Heart right ventricle (tissue), 16 donors: ENCODE data around the gene BMP5. TPM values are rescaled to one million over a fixed set of nuclear protein-coding genes. Genes with fewer than 3 reads are reported as not detected.

Source experiments
- ATAC-seq, 8 donors: fragments of 200-7000 bp; cut with Tn5 transposase; one replicate each; pipeline ENCODE4 v1.9.1; 2020; ENCODE audit warnings: mild to moderate bottlenecking in 8 of 8, moderate library complexity in 8 of 8, moderate number of reproducible peaks in 1 of 8
- DNase-seq, 2 donors: peaks; one replicate each; pipeline ENCODE4 v3.0.0-alpha.2; 2020
- H3K27ac ChIP-seq, 10 donors: fragments of 200-600 bp; sonication (generic) in 2 of 10; one replicate each; pipeline versions ENCODE4 v1.5.0 to v1.8.0; 2020 to 2022; ENCODE audit warnings: mild to moderate bottlenecking in 3 of 10
- H3K27me3 ChIP-seq, 7 donors: fragments of 200-600 bp; one replicate each; pipeline ENCODE4 v1.8.0; 2021 to 2022; ENCODE audit warnings: mild to moderate bottlenecking in 2 of 7
- H3K36me3 ChIP-seq, 9 donors: fragments of 200-600 bp; sonication (generic) in 1 of 9; one replicate each; pipeline versions ENCODE4 v1.5.0 to v1.8.0; 2020 to 2022; ENCODE audit warnings: mild to moderate bottlenecking in 2 of 9
- H3K4me1 ChIP-seq, 9 donors: fragments of 200-600 bp; sonication (generic) in 1 of 9; one replicate each; pipeline versions ENCODE4 v1.5.0 to v1.8.0; 2020 to 2022; ENCODE audit warnings: mild to moderate bottlenecking in 4 of 9
- H3K4me3 ChIP-seq, 10 donors: fragments of 200-600 bp; sonication (generic) in 2 of 10; one replicate each; pipeline versions ENCODE4 v1.5.0 to v1.8.0; 2020 to 2022; ENCODE audit warnings: mild to moderate bottlenecking in 7 of 10, moderate library complexity in 2 of 10
- H3K9me3 ChIP-seq, 11 donors: fragments of 200-600 bp in 10 of 11; sonication (generic) in 2 of 11; one replicate each; pipeline versions ENCODE4 v1.5.0 to v1.8.0; 2013 to 2022; ENCODE audit warnings: mild to moderate bottlenecking in 2 of 11, control low read depth in 1 of 11, moderate library complexity in 1 of 11
- WGBS, 2 donors: extraction: QIAGEN DNeasy Blood & Tissue Kit; methylation state at CpG; one replicate each; pipeline ENCODE4 v1.1.7; 2013; ENCODE audit warnings: inconsistent platforms in 1 of 2; 5-methylcytosine and 5-hydroxymethylcytosine counted together
- intact Hi-C, 10 donors: fragments of 100-400 bp; cut with DNase I; formaldehyde crosslinking; loops; one replicate each; pipeline versions ENCODE4 v1.11.1 to v1.14.2; 2022
- polyA plus RNA-seq, 2 donors: library from polyadenylated mRNA; stranded (reverse); fragments of 200-250 nt; gene quantifications; one replicate each; pipeline ENCODE4 v1.2.3, GENCODE V29; 2013
- total RNA-seq, 10 donors: library from RNA; stranded (reverse); fragmentation: NEBNext Ultra II Directional in 3 of 10; extraction: Animal tissue kit (Norgen Biotek cat#: 25700) in 3 of 10; gene quantifications; one replicate each; pipeline versions ENCODE4 v1.2.1 to v1.2.4, GENCODE V29; 2021 to 2023
- TF ChIP-seq, protein P1 (sequence below), 9 donors: fragments of 200-600 bp; sonication (generic) in 2 of 9; IDR thresholded peaks; one replicate each; pipeline versions ENCODE4 v1.5.0 to v1.8.0; 2021 to 2022; ENCODE audit warnings: antibody characterized with exemption in 9 of 9, mild to moderate bottlenecking in 5 of 9, moderate library complexity in 1 of 9
- donor health status: Arrhythmogenic right ventricular cardiomyopathy.
- donor health status: ischemic (EF 13 %, LVEDD 7.1; RV severe dilation, severe dysfunction).
- donor health status: healthy with polysubstance abuse.
- donor health status: DM: no; HTN: yes; CAD: no.
- donor health status: DM: no; HTN: no; CAD: no.
- donor health status: ischemic (EF 25% LVEDD 6.9; RV normal size, moderate dysfunction).
- donor health status: ischemic (EF 25% LVEDD 5.7; RV mildly dilated, moderate dysfunction).
- donor health status: healthy.
- donor health status: DM: yes; HTN: yes; CAD: no.
- donor health status: Ischemic cardiomyopathy.
- donor health status: ischemic (EF 35%, LVEDD 5.7; RV mildly dilated, moderate dysfunction).
- donor health status: nonischemic (EF 11% LVEDD 7.7; RV severe dilation, severe dysfunction).
- donor health status: DM: yes; HTN: yes; CAD: no.
- donor health status: PGD.
- donor health status: ischemic (EF 29% LVEDD 5.4; RV normal size, mild dysfunction).
- donor health status: nonischemic (EF 23%, LVEDD 6.1; RV moderate dilation, normal function).

Gene BMP5
- total and polyA plus RNA-seq, 12 donors = 0.60 to 3.8 (median 1.8) TPM

DNA sequence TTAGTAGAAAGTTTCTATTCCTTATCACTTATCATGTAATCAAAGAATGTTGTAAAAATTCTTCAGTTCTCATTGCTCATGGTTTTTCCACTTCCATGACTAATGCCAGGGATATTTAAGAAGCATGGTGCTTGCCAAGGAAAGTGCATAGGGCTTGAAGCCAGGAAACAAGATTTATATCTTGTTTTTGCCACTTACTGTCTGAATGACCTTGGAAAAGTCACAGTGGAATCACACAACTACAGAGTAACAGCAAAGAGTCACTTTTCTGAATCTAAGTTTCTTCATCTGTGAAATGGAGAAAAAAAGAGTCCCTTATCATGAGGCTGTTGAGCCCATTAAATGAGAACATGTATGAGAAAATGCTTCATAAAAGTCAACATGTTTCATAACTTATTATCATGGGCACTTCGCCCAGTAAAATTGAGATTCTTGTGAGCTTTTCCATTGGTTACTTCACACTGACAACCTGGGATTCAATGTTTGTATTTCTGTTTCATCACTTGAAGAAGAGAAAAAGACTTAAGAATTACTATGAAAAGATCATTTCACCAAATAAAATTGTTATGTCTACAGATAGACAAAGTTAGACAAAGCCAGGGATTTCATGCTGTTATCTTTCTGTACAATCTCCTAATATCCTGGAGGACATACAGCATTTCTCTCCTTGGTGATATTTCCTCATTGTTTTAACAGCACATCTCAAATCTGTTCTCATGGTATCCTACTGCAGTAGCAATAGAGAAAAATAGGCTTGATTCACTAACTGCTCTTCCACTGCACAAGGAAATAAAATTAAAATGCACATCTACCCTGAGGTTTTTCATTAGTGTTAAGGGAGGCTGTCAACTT is 7.6 kb upstream of the BMP5 start:
- DNase-seq (no peak), ATAC-seq (peak in 7 of 8 donors; percentile 29 to 67 (median 46))
- Histone ChIP-seq H3K4me3 (no peak overlapping the region), H3K9me3 (no peaks in the 10 kb centered on the region), H3K36me3 (no peaks in the 10 kb centered on the region), H3K4me1 (peaks cover 0 to 3% (median 0%) of the 10 kb centered on the region in 9 donors), H3K27me3 (no peaks in the 10 kb centered on the region), H3K27ac (peak overlapping the region in 7 of 10 donors; percentile 2 to 59 (median 37))
- TF ChIP-seq, protein P1, sequence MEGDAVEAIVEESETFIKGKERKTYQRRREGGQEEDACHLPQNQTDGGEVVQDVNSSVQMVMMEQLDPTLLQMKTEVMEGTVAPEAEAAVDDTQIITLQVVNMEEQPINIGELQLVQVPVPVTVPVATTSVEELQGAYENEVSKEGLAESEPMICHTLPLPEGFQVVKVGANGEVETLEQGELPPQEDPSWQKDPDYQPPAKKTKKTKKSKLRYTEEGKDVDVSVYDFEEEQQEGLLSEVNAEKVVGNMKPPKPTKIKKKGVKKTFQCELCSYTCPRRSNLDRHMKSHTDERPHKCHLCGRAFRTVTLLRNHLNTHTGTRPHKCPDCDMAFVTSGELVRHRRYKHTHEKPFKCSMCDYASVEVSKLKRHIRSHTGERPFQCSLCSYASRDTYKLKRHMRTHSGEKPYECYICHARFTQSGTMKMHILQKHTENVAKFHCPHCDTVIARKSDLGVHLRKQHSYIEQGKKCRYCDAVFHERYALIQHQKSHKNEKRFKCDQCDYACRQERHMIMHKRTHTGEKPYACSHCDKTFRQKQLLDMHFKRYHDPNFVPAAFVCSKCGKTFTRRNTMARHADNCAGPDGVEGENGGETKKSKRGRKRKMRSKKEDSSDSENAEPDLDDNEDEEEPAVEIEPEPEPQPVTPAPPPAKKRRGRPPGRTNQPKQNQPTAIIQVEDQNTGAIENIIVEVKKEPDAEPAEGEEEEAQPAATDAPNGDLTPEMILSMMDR (IDR thresholded peaks at IDR 0.05) = no peak
- intact Hi-C loops = loop anchor here in 7 of 10 donors (5.0 to 10.0 kb wide), 5 partner anchors 268 to 438 kb away; partner anchors contain the start of gene HMGCLL1 (in 1 of the 7)
- 66 to 83% methylated on average over 1 of the region's 1 CpG for WGBS, 2 donors

DNA sequence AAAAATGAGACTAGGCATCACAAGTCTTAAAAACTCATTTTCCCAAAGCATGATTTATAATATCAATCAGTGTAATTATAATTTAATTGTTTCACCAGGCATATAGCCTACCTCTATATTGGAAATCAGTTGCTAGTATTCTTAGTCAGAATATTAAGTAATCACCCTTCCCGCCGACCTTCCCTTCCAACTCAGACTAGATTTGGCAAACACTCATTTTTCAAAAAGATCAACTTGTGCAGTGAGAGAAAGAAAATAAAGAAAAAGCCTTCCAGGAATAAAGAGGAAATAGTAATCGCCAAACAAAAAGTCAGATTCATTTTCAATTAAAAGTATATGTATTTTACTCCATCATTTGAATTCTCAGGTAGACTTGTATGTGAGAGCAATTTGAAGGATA is 1.9 kb upstream of the BMP5 start:
- 55% methylated on average over 3 of the region's 3 CpGs for WGBS, 2 donors
- DNase-seq (no peak), ATAC-seq (no peak)
- Histone ChIP-seq H3K4me1 (no peaks in the 10 kb centered on the region), H3K9me3 (no peaks in the 10 kb centered on the region), H3K4me3 (peak overlapping the region in 3 of 10 donors; percentile 7 to 45 (median 7)), H3K36me3 (no peaks in the 10 kb centered on the region), H3K27me3 (peaks cover 0 to 3% (median 0%) of the 10 kb centered on the region in 7 donors), H3K27ac (peak overlapping the region in 3 of 10 donors; percentile 28 to 50 (median 34))
- intact Hi-C loops = no loop called here
- TF ChIP-seq, protein P1 (IDR thresholded peaks at IDR 0.05) = no peak

DNA sequence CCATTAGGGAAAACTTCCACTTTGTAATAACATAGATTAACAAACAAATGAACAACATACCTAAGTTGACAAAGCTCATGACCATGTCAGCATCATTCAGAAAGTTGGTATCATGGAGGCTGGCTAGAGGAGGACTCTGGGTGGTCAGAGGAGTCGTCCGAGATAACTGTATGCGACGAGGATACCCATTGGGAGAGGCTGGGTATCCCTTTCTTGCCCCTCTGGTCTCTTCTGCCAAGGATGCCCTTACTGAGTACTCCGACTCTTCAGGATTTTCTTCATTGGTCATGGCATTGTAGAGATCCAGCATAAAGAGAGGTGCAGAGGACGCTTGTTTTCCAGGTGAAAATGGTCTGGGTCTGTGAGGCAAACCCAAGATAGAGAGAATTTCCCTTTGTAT is 1.1 kb downstream of the BMP5 start:
- intact Hi-C loops = no loop called here
- TF ChIP-seq, protein P1 (IDR thresholded peaks at IDR 0.05) = no peak
- peak overlapping the region in 9 of 10 donors; percentile 12 to 45 (median 35) for H3K4me3 ChIP-seq
- no peaks in the 10 kb centered on the region for H3K4me1 ChIP-seq
- ATAC-seq = no peak
- peak overlapping the region in 9 of 10 donors; percentile 20 to 54 (median 41) for H3K27ac ChIP-seq
- WGBS, 2 donors = 33 to 47% methylated on average over 6 of the region's 6 CpGs
- H3K27me3 ChIP-seq = peaks cover 0 to 3% (median 0%) of the 10 kb centered on the region in 7 donors
- H3K36me3 ChIP-seq = no peaks in the 10 kb centered on the region
- H3K9me3 ChIP-seq = no peaks in the 10 kb centered on the region
- DNase-seq = no peak

DNA sequence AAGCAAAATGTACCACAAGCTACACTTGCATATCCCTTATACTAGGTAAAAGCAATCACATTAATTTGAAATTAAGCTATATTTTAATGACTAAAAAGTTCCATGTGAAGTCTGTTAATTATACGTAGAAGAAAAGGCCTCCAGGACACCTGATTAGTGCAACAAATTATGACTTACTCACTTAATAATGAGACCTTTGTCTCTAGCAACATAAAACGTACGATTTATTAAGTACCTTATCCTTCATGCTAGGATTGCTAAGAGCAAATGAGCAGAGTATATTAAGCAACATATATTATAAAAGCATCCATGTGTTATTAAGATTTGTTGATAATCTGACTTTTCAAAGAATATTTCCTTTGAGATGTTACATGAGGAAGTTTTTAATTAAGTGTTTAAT is 2.5 kb downstream of the BMP5 start:
- 47 to 55% methylated on average over 3 of the region's 3 CpGs for WGBS, 2 donors
- TF ChIP-seq, protein P1 (IDR thresholded peaks at IDR 0.05) = no peak
- no peaks in the 10 kb centered on the region for H3K36me3 ChIP-seq
- H3K27me3 ChIP-seq = peaks cover 0 to 3% (median 0%) of the 10 kb centered on the region in 7 donors
- ATAC-seq (no peak), DNase-seq (no peak)
- peak overlapping the region in 2 of 10 donors; percentile 51 to 54 for H3K27ac ChIP-seq
- H3K4me3 ChIP-seq = peak overlapping the region in 9 of 10 donors; percentile 1 to 45 (median 35)
- intact Hi-C loops = no loop called here
- H3K4me1 ChIP-seq = no peaks in the 10 kb centered on the region
- no peaks in the 10 kb centered on the region for H3K9me3 ChIP-seq
